Stimulated activated CD4-positive, alpha-beta T cell treated with anti-CD3 and anti-CD28 coated beads, Interleukin-12 subunit alpha, Interleukin-12 subunit beta, amount 100 ng/mL, for 48 hours (primary cell): Measurements from ENCODE around the gene ZDHHC17.

ENCODE experiments used
- DNase-seq, 3 donors: peaks; one replicate each; pipeline ENCODE4 v3.0.0-alpha.2; 2020; ENCODE audit warnings: low read depth in 2 of 3, low spot score in 1 of 3

The ZDHHC17 gene

DNA sequence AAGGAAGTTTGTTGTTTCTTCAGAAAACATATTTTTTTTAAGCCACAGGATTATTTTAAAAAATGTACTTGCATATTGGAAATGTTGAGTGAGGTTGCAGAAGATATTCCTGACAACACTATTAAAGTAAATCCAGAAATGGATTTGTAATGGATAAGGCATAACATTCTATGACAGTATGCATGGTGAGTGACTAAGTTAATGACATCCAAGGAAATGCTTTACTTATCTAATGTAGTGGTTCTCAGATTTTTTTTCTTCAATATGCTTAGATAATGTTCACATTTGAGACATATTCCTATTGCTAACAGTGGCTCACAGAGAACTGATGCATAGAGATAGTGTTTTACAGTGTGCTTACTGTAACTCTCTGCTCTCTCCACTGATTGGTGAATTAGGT, 49.4 kb downstream of the ZDHHC17 start:
- no peak for DNase-seq

DNA sequence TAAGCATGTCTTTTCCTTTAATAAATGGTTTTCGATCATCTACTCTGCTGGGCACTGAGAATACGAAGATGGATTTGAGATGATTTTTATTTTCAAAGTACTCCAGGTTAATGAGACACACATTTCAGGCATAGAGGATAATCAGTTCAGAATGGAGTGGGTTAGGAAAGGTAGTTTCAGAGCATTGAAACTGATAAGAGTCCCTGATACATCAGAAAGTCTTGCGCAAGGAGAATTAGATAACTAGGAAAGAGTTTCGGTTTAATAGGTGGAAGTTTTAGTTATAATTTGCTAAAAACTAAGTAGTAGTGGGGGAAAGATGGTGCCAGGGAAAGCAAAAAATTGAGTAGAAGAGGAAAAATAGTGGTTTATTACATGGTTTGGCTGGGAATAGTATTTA, 50.1 kb downstream of the ZDHHC17 start:
- DNase-seq, result no peak

DNA sequence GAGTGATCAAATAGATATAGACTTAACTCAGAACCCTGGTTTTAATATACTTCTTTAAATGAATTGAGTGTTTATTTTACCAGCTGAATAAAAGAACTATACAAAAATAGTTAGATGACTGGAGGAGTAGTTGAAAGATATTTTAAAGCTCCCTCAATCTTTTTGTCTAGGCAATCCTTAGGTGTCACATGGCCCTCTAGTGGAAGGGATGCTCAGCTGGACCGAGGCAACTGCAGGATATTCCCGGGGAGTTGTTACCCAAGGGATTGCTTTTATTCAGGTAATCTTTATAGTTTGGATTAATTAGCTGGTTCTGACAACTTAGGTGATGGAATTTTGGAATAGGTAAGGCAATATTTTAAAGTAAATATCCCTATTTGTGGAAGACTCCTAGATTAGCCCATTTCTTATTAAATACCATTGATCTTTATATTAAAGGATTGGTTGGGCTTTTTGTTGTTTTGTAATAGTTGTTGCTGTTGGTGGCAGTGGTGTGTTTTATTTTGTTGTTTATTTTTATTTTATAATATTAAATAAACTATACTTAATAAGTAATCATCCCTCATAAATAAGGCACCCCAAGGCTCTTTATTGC, 57.1 kb downstream of the ZDHHC17 start:
- no peak for DNase-seq

DNA sequence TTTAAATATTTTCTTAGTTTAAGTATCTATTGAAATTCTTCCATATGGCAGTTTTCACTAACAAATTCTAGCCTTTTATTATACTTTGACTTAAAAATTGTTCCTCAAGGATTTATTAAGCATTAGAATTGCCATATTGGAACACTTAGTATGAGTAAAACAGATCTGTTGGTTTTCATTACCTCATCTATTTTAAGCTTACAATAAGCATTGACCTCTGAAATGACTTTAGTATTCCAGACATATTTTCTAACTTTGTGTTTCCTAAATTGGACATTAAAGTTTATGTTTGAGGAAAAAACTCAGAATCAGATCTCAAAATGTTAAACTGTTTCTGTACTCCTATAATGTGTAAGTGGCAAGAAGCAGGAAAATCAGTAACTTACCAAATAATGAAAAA, 66.5 kb downstream of the ZDHHC17 start:
- DNase-seq, result no peak

DNA sequence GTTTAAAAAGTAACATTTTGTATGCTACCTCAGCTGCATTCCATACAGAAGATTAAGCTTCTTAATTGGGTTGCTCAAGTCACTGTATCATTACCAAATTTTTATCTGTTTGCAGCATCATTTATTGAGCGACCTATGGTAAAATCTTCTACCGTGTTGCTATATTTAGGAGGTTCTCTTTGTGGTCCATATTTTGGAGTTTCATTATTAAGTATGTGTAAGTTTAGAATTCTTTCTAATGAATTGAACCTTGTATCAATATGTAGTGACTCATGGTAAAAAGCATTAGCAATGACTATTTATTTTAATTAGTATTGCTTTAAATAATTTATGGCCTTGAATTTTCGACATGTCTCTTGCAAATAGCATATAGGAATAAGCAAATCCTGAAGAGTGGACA, 72.7 kb downstream of the ZDHHC17 start:
- no peak for DNase-seq

DNA sequence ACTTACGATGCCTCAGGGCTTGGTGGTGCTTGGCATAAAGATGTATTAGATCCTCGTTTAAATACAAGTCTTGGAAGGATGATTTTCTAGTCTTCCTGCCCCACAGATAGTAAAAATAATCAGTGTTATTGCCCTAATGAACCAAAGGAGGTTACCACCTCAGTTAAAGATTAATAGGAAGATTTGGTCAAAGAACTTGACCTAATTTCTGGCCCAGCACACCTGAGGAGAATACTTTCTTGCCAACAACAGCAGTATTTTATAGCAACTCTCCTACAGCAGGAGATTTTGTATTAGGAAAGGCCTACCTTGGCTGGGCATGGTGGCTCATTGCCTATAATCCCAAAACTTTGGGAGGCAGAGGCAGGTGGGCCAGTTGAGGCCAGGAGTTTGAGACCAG, 83.3 kb downstream of the ZDHHC17 start:
- no peak for DNase-seq

DNA sequence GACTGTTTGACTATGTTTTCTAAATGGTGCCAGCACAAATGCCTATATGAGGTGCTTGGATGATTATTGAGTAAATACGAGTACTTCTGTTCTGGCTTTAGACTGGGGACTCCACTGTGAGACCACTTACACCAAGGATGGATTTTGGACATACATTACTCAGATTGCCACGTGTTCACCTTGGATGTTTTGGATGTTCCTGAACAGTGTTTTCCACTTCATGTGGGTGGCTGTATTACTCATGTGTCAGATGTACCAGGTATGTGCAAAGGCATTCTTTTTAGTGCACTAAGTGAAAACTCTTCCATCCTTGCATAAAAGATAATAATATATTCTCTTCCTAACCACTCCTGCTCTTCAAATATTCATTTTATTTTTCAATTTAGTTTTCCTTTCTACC, 84.2 kb downstream of the ZDHHC17 start:
- no peak for DNase-seq

DNA sequence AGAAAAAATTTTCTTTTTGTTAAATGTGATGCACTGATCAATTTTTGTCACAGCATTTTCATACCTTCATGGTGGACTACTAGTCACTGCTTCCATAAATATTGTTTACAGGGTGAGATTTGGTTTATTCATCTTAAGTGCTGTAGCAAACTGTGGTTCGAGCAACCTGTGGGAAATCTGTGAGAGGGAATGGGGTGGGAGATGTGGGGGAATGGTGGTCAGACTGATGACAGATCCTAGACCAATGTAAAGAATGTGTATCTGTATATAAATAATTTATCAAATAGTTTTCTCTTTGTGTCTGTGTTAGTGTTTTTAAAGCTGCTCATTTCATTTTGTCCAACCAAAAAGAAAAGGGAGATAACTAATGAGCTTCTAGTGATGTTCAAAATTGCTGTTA, 88.2 kb downstream of the ZDHHC17 start:
- DNase-seq, result no peak

DNA sequence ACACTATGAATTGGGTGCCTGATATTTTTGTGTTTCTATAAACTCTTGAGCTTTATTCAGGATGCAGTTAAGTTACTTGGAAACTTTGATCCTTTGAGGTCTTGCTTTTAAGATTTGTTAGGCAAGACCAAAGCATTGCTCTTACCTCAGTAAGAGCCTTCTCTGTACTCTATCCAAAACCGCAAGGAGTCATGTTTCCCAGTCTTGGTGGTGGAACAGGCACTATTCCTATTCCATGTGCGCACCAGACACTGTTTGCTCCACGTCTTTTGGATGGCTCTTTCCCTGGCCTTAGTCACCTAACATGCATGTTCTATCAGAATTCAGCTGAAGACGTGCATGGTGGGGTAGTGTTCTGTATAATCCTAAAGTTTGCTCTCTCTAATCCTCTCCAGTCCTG, 91.4 kb downstream of the ZDHHC17 start:
- DNase-seq, result no peak

DNA sequence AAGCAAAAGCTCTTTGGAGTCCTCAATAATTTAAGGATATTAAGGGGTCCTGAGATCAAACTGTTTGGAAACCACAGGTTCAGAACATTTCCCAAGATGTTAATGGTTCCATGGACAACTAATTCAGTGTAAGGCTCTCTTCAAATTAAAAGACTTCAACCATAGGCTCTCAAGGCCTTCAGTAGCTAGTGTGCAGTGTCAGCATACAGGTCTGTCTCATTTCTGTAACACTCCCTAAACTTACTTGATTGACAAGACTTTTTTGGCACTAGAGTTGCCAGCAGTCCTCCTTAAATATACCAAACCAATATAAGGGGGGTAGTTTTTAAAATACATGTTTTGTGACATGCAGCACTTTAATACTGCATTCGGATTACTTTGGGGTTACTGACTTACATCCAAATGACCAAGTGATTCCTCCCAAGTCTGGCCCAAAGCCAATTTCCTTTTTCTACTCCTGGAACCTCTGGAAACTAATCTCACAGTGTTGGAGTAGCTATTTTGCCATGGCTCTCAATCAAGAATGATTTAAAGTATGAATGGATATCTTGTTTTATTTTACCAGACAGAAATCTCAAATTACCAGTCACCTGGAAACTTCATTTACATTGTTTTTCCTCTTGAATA, 92.2 kb downstream of the ZDHHC17 start:
- no peak for DNase-seq

DNA sequence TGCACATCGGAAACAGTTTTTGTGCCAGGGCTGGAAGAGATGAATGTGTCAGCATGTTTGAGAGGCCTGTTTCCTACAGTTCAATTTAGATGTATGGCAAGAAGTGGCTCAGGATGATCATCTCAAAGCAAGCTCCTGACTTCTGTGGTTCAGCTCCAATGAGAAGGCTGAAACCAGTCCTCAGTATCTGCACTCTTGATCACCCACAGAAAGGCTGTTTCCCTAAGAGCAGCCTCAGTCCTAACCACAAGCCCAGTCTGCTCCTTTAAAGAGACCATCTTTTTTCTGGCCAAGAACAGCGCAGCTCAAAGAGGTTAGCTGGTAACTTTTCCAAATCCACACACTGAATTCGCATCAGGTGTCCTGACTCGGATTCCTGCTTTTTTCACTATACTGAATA, 95.7 kb downstream of the ZDHHC17 start:
- DNase-seq, result no peak

DNA sequence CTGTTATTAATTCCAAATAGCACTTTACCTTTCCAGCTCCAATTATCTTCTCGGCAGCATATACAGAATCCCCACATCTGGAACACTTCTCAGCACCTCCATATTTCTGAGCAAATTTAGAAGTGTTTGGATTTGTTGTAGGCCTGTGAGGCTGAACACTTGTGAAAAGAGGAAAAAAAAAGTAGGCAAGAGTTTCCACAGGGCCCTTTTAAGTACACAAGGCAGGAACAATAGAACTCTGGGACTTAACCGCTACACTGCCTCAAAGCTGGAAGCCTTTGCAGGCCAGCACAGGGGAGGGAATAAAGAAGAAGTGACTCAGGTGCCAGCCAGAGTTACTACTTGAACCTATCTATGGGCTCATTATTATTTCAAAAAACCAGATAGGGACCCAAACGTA, 96.3 kb downstream of the ZDHHC17 start:
- no peak for DNase-seq

DNA sequence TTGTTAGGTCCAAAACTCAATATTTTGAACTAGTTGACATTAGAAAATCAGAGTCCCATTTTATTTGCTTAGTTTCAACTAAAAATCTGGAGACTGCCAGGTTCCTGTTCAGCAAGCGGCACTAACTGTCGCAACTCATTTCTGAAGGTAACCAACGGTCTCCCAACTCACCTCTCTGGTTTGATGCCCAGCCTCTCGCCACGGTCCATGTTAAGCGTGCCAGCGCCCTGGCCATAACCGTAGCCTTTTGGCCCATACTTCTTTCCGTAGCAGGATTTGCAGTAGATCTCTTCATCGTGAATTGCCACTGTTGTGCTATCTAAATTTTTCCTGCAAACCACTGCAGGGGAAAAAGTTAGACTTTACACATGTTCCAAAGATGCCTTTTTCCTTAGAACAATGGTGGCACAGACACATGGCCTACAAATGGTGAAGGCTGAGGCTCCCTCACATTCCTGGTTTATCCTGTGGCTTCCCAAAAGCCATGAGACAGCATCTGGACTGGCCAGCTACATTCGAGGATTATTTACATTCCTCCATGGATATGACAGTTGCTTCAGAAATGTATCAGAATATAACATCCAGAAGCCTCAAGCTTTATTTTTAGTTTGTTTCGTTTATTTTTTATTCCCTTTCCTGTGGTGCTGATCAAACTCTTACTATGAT, 99.2 kb downstream of the ZDHHC17 start:
- DNase-seq, result no peak

DNA sequence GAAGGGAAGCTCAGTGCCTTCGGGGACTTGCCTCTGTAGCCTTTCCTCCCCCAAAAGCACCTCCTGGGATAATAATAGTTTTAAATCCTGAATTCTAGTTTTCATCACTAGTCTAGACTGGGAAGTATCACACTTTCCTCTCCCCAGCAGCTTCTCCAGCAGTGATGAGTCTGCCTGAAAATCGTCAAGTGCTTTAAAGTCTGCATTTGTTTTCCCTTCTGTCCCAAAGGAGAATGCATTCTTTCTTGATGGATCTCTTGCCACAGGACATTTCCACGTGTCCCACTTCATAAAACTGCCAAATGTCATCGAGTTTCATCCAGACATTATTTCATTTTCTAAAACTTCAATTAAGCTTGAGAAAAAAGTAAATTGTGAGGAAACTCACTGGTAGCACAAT, 99.9 kb downstream of the ZDHHC17 start:
- DNase-seq, result no peak

DNA sequence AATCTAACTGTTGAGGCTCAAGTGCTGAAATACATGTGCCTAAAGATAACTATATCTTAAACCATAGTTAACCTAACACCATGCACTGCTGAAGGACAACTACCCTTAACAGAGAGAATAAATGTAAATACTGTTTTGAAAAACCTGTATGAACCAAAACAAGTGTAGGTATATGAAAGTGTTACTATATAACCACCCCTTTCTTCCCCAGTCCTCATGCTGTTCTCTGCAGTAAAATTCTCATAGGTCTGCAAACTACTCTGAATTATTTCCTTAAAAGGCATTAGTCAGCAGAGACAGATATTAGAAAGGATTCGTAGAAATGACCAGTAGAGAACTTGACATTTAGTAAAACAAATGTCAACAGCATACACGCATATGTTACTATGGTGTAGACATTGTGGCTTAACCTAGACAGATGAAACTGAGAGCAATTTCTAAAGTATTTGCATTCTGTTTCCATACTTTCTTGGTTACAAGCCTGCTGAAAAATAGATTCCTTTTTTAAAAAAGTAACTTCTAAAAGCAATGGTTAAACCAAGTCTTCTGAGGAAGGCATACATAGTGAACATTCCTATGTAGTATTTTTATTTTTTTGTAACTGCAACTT, 101.0 kb downstream of the ZDHHC17 start:
- DNase-seq, result no peak

DNA sequence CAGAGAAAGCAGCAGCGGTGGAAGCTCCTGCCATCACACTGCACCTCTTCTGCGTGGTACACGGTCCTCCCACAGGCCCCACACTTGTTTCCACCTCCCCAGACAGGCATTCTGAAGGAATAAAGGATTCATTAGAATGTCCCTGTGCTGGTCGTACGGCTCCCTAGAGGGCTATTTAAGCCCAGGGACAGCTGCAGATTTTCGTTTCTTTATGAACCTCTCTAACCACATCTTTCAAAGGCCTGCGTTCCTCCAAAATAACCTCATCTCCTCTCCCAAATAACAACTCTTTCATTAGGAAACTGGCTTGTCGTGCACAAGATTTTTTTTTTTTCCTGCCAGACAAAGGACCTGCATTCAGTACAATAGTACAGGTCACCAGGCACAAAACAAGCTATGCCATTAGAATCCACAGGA, 102.2 kb downstream of the ZDHHC17 start:
- DNase-seq, result no peak

DNA sequence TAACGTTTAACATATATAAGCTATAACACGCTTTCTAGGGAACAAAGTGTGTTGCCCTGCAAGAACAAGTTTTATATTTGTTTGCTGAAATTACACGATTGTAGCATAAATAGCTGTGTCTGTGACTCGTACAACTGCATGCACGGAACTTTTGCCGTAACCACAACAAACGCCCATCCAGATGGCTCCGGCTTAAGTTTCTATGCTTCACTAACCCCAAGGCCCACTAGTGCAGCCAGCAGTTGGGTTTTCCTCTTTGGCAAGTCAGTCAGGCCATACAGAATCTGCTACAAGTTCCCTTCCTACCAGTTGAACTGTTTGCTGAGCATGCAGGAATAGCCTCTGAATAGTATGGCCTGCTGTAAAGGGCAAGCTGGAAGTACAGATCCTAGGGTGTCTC, 102.8 kb downstream of the ZDHHC17 start:
- DNase-seq, result no peak

DNA sequence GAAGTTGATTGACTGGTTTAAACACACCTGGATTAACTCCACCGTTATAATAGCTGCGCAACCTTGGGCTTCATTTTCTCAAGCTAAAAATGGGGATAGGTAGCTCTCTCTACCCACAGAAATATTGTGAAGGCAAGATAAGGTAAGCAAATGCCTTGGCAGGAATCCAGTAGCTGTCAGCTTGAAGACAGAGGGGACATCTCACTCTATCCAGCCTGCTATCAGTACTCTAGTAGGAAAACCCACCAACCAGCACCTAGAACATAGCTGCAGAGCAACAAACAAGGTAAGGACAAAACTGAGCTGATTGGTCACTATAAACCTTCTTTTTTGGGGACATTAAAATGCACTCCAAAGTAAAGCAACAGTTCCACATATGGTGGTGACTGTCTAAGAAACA, 107.2 kb downstream of the ZDHHC17 start:
- DNase-seq, result no peak

DNA sequence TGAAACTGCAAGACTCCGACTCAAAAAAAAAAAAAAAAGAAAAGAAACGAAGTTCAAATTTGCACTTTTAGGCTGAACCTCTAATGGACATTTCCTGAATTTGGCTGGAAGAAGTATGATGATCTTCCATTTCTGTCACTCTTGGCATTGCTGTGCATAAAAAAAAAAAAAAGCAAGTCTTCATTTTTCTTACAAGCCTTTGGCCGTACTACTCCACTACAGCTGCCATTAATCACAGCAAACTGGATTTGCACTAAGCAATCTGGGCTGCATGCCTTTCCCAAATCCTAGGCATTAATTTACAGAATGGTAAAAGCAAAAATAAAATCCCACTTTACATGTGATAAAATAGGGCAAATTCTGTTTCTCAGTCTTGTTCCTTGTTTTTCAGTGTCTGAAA, 107.8 kb downstream of the ZDHHC17 start:
- DNase-seq, result no peak

DNA sequence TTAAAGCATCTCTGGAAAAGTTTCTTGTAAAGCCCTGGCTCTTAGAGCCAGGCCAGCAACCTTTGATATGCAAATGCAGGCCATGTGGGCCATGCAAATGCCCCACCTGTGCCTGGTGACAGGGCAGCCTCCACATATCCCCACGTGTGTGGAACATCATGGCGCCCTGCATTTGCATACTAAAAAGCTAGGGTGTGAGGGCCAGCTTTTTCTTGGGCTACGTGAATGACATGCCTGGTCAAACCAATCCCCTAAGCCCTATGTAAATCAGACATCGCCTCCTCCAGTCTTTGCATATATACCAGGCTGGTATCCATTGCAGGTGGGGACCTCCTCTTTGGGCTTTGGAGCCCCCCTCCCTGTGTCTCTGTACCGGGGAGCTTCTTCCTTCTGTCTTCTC, 108.5 kb downstream of the ZDHHC17 start:
- no peak for DNase-seq

DNA sequence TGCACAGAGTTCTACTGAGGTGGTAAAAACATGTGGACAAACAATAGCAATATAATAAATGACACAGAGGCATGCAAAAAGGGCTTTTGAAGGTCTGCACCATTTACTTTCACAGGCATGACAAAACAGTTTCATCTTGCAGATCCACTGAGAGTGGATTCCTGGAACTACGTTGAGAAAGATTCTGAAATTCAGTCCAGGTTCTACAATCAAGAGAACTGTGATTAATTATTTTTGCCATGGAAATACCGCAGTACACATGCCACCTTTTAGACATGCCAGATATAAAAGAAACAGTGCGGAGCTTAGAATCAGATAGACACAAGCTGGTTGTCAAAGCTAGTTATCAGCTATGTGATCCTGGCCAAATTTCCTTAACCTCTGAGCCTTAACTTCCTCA, 110.1 kb downstream of the ZDHHC17 start:
- DNase-seq, result no peak

DNA sequence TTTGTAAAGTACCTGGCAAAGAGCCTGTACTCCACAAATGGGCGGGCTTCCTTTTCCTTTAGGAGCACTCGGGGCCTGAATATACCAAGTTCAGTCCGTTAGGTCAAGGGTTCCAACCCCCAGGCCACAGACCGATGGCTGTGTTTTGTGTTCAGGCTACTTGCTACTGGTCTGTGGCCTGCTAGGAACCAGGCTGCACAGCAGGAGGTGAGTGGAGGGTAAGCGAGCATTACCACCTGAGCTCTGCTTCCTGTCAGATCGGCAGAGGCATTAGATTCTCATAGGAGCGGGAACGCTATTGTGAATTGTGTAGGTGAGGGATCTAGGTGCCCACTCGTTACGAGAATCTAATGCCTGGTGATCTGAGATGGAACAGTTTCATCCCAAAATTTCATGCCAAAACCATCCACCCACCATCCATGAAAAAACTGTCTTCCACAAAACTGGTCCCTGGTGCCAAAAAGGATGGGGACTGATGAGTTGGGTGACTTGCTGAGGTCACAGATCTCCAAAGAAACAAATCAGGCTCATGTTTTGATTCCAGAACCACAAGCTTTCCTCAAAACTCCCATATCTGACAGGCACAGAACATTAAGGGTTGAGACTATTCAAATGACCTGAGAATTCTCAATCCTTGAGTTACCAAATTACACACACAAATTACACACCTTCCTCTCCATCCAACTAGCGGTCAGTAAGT, 110.7 kb downstream of the ZDHHC17 start:
- DNase-seq, result no peak
